HepG2 (cell line): ENCODE results near the gene RHD. TPM values are rescaled to one million over a fixed set of nuclear protein-coding genes. Genes with fewer than 3 reads are reported as not detected.

ENCODE experiments used
- ELF4 ChIP-seq: sonication (generic); formaldehyde crosslinking; IDR thresholded peaks from 2 replicates; pipeline ENCODE4 v1.5.0; 2020; ENCODE audit warnings: missing genetic modification reagents, mild to moderate bottlenecking, moderate library complexity, borderline replicate concordance
- GATAD2A ChIP-seq: IDR thresholded peaks from 2 replicates; pipeline ENCODE4 v1.6.1; 2016
- NR0B2 ChIP-seq: sonication (generic); formaldehyde crosslinking; IDR thresholded peaks from 2 replicates; pipeline ENCODE4 v1.4.0; 2020; ENCODE audit warnings: mild to moderate bottlenecking, missing genetic modification reagents
- NR1H2 ChIP-seq: sonication (generic); formaldehyde crosslinking; IDR thresholded peaks from 2 replicates; pipeline ENCODE4 v1.8.1; 2022; ENCODE audit warnings: low read depth, missing genetic modification reagents, borderline replicate concordance
- POLR2A ChIP-seq, 2 experiments: IDR thresholded peaks; 2 replicates each; pipeline ENCODE4 v1.6.1; 2011; ENCODE audit warnings: low read depth in 2 of 2, low read length in 2 of 2, mild to moderate bottlenecking in 1 of 2, moderate library complexity in 1 of 2; ENCODE audit not compliant: insufficient read depth in 1 of 2
- RBFOX2 ChIP-seq: fragments of 200-400 bp; formaldehyde crosslinking; IDR thresholded peaks from 2 replicates; pipeline ENCODE4 v1.6.1; 2017; ENCODE audit warnings: low read depth, mild to moderate bottlenecking, low read length
- RXRB ChIP-seq: IDR thresholded peaks from 2 replicates; pipeline ENCODE4 v1.6.1; 2016; ENCODE audit warnings: borderline replicate concordance, missing genetic modification reagents, missing compliant biosample characterization
- SOX6 ChIP-seq, 2 experiments: fragments of 450-650 bp in 1 of 2; sonication (generic) in 1 of 2; formaldehyde crosslinking in 1 of 2; IDR thresholded peaks; 2 replicates each; pipeline versions ENCODE4 v1.4.0 to v1.6.1; 2017 to 2020; ENCODE audit warnings: antibody characterized with exemption in 1 of 2, mild to moderate bottlenecking in 1 of 2, missing genetic modification reagents in 1 of 2
- YEATS2 ChIP-seq: sonication (generic); formaldehyde crosslinking; IDR thresholded peaks from 2 replicates; pipeline ENCODE4 v1.4.0; 2020; ENCODE audit warnings: missing genetic modification reagents, borderline replicate concordance
- ZHX2 ChIP-seq, 2 experiments: sonication (generic) in 1 of 2; formaldehyde crosslinking in 1 of 2; IDR thresholded peaks; 2 replicates each; pipeline versions ENCODE4 v1.6.1 to v1.9.0; 2014 to 2022; ENCODE audit warnings: antibody characterized with exemption in 1 of 2, borderline replicate concordance in 1 of 2, inconsistent platforms in 1 of 2, low read depth in 1 of 2, missing genetic modification reagents in 1 of 2
- ZNF350 ChIP-seq: sonication (generic); formaldehyde crosslinking; IDR thresholded peaks from 2 replicates; pipeline ENCODE4 v1.4.0; 2020; ENCODE audit warnings: mild to moderate bottlenecking, low read depth, missing genetic modification reagents, borderline replicate concordance
- ZNF574 ChIP-seq: sonication (generic); formaldehyde crosslinking; IDR thresholded peaks from 2 replicates; pipeline ENCODE4 v1.4.0; 2020; ENCODE audit warnings: missing genetic modification reagents
- polyA plus RNA-seq, 8 experiments: library from polyadenylated mRNA; depleted of rRNA in 3 of 8; stranded (reverse) in 7 of 8; unstranded in 1 of 8; fragments of >200 nt; fragmentation: Illumina TruSeq in 4 of 8; extraction: Trizol in 4 of 8; gene quantifications; 2 replicates each; pipeline versions ENCODE4 v1.2.1 to v1.2.3, GENCODE V29; 2011 to 2016; ENCODE audit warnings: low read depth in 4 of 8, missing spikeins in 1 of 8, mixed read lengths in 1 of 8; ENCODE audit not compliant: insufficient read depth in 1 of 8
- total RNA-seq, 5 experiments: library from RNA; depleted of rRNA; stranded (reverse); fragments of >200 nt; fragmentation: Illumina TruSeq; extraction: Trizol; gene quantifications; 2 replicates each; pipeline ENCODE4 v1.2.3, GENCODE V29; 2016; ENCODE audit warnings: low read depth in 1 of 5

The RHD gene
- total and polyA plus RNA-seq, 2 of the 13 experiments (the other 11 are each of a cell fraction or from before 2014, with no cell fraction given), result not detected

GRCh38 chr1:25232027-25232865 is 40.1 kb upstream of the RHD start, which contains the start of gene SYF2 (continued):
- peak; percentile 90 for TF ChIP-seq ZNF574 (CRISPR knock-in tag)
- peak; percentile 65 for TF ChIP-seq ZHX2 (IDR thresholded peaks at IDR 0.05; ENCODE audit: low read depth)
- TF ChIP-seq ZHX2 (CRISPR knock-in tag; IDR thresholded peaks at IDR 0.05; ENCODE audit: borderline replicate concordance), result no peak
- peak; percentile 36; the same call in 1 of the 2 replicates for TF ChIP-seq ZNF350
- TF ChIP-seq SOX6 (IDR thresholded peaks at IDR 0.05), result no peak
- TF ChIP-seq SOX6 (CRISPR knock-in tag; IDR thresholded peaks at IDR 0.05), result 0 out of 2 replicates have a peak, but pooled peaks have one; percentile 44
- peak; percentile 64 to 65 for TF ChIP-seq POLR2A (IDR thresholded peaks at IDR 0.05; ENCODE audit: insufficient read depth in 1 of 2, low read depth in 2 of 2, low read length in 2 of 2)
- TF ChIP-seq ELF4 (CRISPR knock-in tag), result peak; percentile 98
- 0 out of 2 replicates have a peak, but pooled peaks have one; percentile 12 for TF ChIP-seq NR0B2 (CRISPR knock-in tag)
- TF ChIP-seq NR1H2 (CRISPR knock-in tag), result no peak; the same call in 1 of the 2 replicates
- peak; percentile 91 for TF ChIP-seq YEATS2 (CRISPR knock-in tag)
- peak; percentile 42; the same call in 1 of the 2 replicates for TF ChIP-seq GATAD2A (CRISPR knock-in tag)
- no peak; the same call in 1 of the 2 replicates for TF ChIP-seq RXRB (CRISPR knock-in tag)
- peak; percentile 49 for TF ChIP-seq RBFOX2
